Measurements from ENCODE around the gene ABHD1. TPM values are rescaled to one million over a fixed set of nuclear protein-coding genes. Genes with fewer than 3 reads are reported as not detected.

The ABHD1 gene
- total RNA-seq, 1 experiment from 2014 or later = not detected

Other genes with a start within 250 kb of the ABHD1 start
- gene MAPRE3, start 153.2 kb upstream of the ABHD1 start, total RNA-seq (2014; rRNA removed; shearing (Covaris generic)) = 2.3 and 4.2 TPM in 2 replicates
- gene TMEM214, start 90.8 kb upstream of the ABHD1 start, total RNA-seq (2014; rRNA removed; shearing (Covaris generic)) = 34.7 and 37.0 TPM in 2 replicates
- 59.4 and 68.2 TPM in 2 replicates for gene AGBL5, start 72.1 kb upstream of the ABHD1 start, total RNA-seq (2014; rRNA removed; shearing (Covaris generic))
- gene OST4, start 52.2 kb upstream of the ABHD1 start, total RNA-seq (2014; rRNA removed; shearing (Covaris generic)) = 339 and 392 TPM in 2 replicates
- gene EMILIN1, start 45.2 kb upstream of the ABHD1 start, total RNA-seq (2014; rRNA removed; shearing (Covaris generic)) = 2.3 and 3.9 TPM in 2 replicates
- 2.4 and 7.3 TPM in 2 replicates for gene KHK, start 37.0 kb upstream of the ABHD1 start, total RNA-seq (2014; rRNA removed; shearing (Covaris generic))
- 1.3 and 11.3 TPM in 2 replicates for gene CGREF1, start 4.7 kb upstream of the ABHD1 start, total RNA-seq (2014; rRNA removed; shearing (Covaris generic))
- 89.5 and 92.2 TPM in 2 replicates for gene PREB, start 10.8 kb downstream of the ABHD1 start, total RNA-seq (2014; rRNA removed; shearing (Covaris generic))
- not detected in 2 replicates for gene PRR30, start 15.6 kb downstream of the ABHD1 start, total RNA-seq (2014; rRNA removed; shearing (Covaris generic))
- gene TCF23, start 25.2 kb downstream of the ABHD1 start, total RNA-seq (2014; rRNA removed; shearing (Covaris generic)) = not detected in 2 replicates
- 130 and 164 TPM in 2 replicates for gene ATRAID, start 88.2 kb downstream of the ABHD1 start, total RNA-seq (2014; rRNA removed; shearing (Covaris generic))
- 53.8 and 60.0 TPM in 2 replicates for gene SLC5A6, start 88.5 kb downstream of the ABHD1 start, total RNA-seq (2014; rRNA removed; shearing (Covaris generic))
- gene CAD, start 93.6 kb downstream of the ABHD1 start, total RNA-seq (2014; rRNA removed; shearing (Covaris generic)) = 52.3 and 69.6 TPM in 2 replicates
- gene SLC30A3, start 139.2 kb downstream of the ABHD1 start, total RNA-seq (2014; rRNA removed; shearing (Covaris generic)) = 1.3 and 2.6 TPM in 2 replicates
- gene DNAJC5G, start 151.6 kb downstream of the ABHD1 start, total RNA-seq (2014; rRNA removed; shearing (Covaris generic)) = not detected in 2 replicates
- not detected in 2 replicates for gene TRIM54, start 158.6 kb downstream of the ABHD1 start, total RNA-seq (2014; rRNA removed; shearing (Covaris generic))
- not detected in 2 replicates for gene UCN, start 184.6 kb downstream of the ABHD1 start, total RNA-seq (2014; rRNA removed; shearing (Covaris generic))
- 80.5 and 99.1 TPM in 2 replicates for gene MPV17, start 199.3 kb downstream of the ABHD1 start, total RNA-seq (2014; rRNA removed; shearing (Covaris generic))
- gene GTF3C2, start 232.9 kb downstream of the ABHD1 start, total RNA-seq (2014; rRNA removed; shearing (Covaris generic)) = 101 and 102 TPM in 2 replicates
- gene EIF2B4, start 246.5 kb downstream of the ABHD1 start, total RNA-seq (2014; rRNA removed; shearing (Covaris generic)) = 36.0 and 44.8 TPM in 2 replicates
- gene SNX17, start 246.8 kb downstream of the ABHD1 start, total RNA-seq (2014; rRNA removed; shearing (Covaris generic)) = 157 and 165 TPM in 2 replicates

All from G401 (cell line).